GM12874 (cell line): ENCODE data around the gene TMED6.

ENCODE experiments used
- TF ChIP-seq, protein P1 (sequence below): IDR thresholded peaks from 2 replicates; pipeline ENCODE4 v1.5.1; 2011; ENCODE audit warnings: low read depth, mild to moderate bottlenecking, control low read depth, low read length, moderate library complexity; ENCODE audit not compliant: insufficient read depth

The TMED6 gene

DNA sequence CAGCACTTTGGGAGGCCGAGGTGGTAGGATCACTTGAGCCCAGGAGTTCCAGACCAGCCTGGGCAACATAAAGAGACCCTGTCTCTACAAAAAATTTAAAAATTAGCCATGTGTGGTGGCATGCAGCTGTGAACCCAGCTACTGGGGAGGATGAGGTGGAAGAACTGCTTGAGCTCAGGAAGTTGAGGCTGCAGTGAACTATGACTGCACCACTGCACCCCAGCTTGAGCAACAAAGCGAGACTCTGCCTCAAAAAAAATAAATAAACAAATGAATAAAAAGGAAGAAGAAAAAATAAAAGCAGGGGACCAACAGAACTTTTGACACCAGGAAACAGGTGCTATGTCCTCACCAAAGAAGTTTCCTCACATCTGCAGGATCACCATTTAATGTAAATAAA lies 20.0 kb upstream of the TMED6 start:
- TF ChIP-seq, protein P1, sequence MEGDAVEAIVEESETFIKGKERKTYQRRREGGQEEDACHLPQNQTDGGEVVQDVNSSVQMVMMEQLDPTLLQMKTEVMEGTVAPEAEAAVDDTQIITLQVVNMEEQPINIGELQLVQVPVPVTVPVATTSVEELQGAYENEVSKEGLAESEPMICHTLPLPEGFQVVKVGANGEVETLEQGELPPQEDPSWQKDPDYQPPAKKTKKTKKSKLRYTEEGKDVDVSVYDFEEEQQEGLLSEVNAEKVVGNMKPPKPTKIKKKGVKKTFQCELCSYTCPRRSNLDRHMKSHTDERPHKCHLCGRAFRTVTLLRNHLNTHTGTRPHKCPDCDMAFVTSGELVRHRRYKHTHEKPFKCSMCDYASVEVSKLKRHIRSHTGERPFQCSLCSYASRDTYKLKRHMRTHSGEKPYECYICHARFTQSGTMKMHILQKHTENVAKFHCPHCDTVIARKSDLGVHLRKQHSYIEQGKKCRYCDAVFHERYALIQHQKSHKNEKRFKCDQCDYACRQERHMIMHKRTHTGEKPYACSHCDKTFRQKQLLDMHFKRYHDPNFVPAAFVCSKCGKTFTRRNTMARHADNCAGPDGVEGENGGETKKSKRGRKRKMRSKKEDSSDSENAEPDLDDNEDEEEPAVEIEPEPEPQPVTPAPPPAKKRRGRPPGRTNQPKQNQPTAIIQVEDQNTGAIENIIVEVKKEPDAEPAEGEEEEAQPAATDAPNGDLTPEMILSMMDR = no peak

DNA sequence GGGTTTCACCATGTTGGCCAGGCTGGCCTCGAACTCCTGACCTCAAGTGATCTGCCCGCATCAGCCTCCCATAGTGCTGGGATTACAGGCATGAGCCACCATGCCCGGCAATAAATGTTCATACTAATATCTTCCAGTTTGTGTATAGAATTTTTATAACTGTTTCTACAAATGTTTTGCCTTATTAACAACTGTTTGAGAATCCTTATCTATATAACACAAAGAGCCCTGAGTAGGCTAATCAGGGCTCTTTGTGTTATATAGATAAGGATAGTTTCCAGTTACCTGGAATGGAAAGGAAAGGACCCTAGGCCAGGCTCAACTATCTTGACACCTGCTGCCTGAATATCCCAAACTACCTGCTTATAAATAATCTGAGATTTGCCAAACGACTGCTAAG lies 17.3 kb upstream of the TMED6 start:
- TF ChIP-seq, protein P1 = no peak

- TF ChIP-seq, protein P1 = no peak
Measured at GRCh38 chr16:69367980-69368379, 16.4 kb upstream of the TMED6 start.

DNA sequence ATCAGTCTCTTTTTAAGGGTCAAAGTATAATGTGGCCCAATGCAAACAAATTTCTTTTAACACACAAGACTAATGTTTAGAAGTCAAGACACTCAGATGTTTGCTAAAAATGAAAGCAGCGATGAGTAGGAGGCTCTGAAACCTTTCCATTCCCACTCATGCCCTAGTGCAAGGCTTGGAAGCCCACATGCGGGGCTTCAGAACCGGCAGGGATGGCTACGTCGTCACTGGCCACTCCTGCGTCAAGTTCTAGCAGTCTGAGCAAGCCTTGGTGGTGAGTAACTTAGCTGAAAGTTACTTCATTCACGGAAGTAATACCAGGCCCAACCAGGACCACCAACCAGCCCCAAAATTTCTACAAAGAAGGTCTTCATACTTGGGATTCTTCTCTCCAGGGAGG lies 14.8 kb upstream of the TMED6 start:
- TF ChIP-seq, protein P1 = no peak

GRCh38 chr16:69365901-69366300 lies 14.3 kb upstream of the TMED6 start:
- TF ChIP-seq, protein P1 = no peak

DNA sequence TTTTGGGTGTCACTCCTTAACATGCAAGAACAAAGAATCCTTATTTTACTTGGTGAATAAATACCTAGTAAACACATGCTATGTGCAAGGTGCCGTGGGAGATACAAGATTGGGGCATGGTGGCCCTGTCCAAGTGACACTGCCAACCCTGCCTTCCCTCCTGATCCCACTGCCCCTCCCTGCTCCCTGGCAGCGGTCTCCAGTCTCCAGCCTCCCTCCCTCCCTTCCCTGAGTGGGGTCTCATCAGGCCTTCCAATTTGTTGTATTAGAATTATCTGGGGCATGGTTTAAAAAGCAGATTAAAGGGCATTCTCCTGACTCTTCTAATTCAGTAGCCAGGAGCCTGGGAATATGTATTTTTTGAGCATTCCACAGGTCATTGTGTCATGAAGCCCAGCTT lies 12.5 kb upstream of the TMED6 start:
- TF ChIP-seq, protein P1 = no peak

- TF ChIP-seq, protein P1 = no peak
Measured at GRCh38 chr16:69363281-69363717, 11.7 kb upstream of the TMED6 start.
